ENCODE results near the gene PRKCA.

DNA sequence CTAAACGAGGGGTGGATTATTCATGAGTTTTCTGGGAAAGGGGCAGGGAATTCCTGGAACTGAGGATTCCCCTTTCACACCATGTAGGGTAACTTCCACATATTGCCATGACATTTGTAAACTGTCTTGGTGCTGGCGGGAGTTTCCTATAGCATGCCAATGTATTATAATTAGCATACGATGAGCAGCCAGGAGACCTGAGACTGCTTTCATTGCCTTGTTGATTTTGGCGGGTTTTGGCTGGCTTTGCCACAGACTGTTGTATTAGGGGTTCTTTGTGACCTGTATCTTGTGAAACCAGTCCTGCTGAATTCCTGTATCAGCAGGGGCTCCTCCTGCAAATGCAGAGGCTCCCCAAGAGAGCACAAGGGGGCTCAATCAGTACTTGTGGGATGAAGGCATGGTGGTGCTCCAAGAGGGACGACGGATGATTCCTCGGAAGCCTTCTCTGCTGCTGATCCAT lies 428.1 kb downstream of the PRKCA start:
- no peak for TF ChIP-seq CTCF (IDR thresholded peaks at IDR 0.05; ENCODE audit: low read depth, low read length, poor library complexity, severe bottlenecking)
- TF ChIP-seq EZH2phosphoT487 (IDR thresholded peaks at IDR 0.05; ENCODE audit: borderline replicate concordance, low read length), result no peak

Measured in DOHH2 (cell line).